ENCODE measurements around the gene INS.

The INS gene

GRCh38 chr11:2202071-2202899, 41.3 kb upstream of the INS start:
- no peak overlapping the region for H3K4me3 ChIP-seq (IDR thresholded peaks at IDR 0.05; ENCODE audit: insufficient read depth, low read depth, low read length)
- no peak overlapping the region for H3K9ac ChIP-seq
- H2AFZ ChIP-seq (ENCODE audit: low read depth), result no peak overlapping the region
- no peaks in the 10 kb centered on the region for H3K79me2 ChIP-seq (ENCODE audit: insufficient read depth, low read depth)
- no peaks in the 10 kb centered on the region for H3K4me1 ChIP-seq (ENCODE audit: low read depth, poor library complexity, severe bottlenecking)
- TF ChIP-seq CTCF (conservative IDR thresholded peaks at IDR 0.05; ENCODE audit: low read depth, low read length), result no peak
- peaks cover 55% of the 10 kb centered on the region for H3K27me3 ChIP-seq (ENCODE audit: insufficient read depth, low read depth)
- H3K36me3 ChIP-seq (ENCODE audit: insufficient read depth), result no peaks in the 10 kb centered on the region
- no peak overlapping the region for H3K4me2 ChIP-seq
- no peaks in the 10 kb centered on the region for H4K20me1 ChIP-seq (ENCODE audit: insufficient read depth)
- no peak overlapping the region for H3K27ac ChIP-seq

DNA sequence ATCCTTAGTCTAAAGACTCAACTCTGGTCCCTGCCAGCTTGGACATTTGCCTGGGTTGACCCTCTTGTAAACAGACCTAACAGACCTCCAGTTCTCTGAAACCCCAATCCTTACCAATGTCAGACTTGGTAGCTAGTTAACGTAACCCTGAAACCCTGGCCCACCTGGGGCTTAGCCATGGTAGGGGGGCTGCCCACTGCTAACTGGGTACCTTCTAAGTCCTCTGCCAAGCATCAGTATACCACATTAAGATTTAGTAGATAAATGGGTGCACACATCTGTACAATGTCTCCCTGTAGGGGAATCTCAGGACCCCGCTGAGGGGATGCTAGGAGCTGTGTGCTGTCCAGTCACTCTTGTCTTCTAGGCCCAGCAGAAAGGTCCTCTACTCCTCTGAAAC, 40.5 kb upstream of the INS start:
- no peaks in the 10 kb centered on the region for H3K79me2 ChIP-seq (ENCODE audit: insufficient read depth, low read depth)
- H3K4me1 ChIP-seq (ENCODE audit: low read depth, poor library complexity, severe bottlenecking), result no peaks in the 10 kb centered on the region
- H3K9ac ChIP-seq, result no peak overlapping the region
- H3K4me3 ChIP-seq (IDR thresholded peaks at IDR 0.05; ENCODE audit: insufficient read depth, low read depth, low read length), result no peak overlapping the region
- no peak overlapping the region for H2AFZ ChIP-seq (ENCODE audit: low read depth)
- no peaks in the 10 kb centered on the region for H3K36me3 ChIP-seq (ENCODE audit: insufficient read depth)
- peaks cover 54% of the 10 kb centered on the region for H3K27me3 ChIP-seq (ENCODE audit: insufficient read depth, low read depth)
- no peak overlapping the region for H3K4me2 ChIP-seq
- H4K20me1 ChIP-seq (ENCODE audit: insufficient read depth), result no peaks in the 10 kb centered on the region
- H3K27ac ChIP-seq, result no peak overlapping the region
- no peak for TF ChIP-seq CTCF (conservative IDR thresholded peaks at IDR 0.05; ENCODE audit: low read depth, low read length)

- Histone ChIP-seq H2AFZ (ENCODE audit: low read depth) (no peak overlapping the region), H3K79me2 (ENCODE audit: insufficient read depth, low read depth) (no peaks in the 10 kb centered on the region), H3K4me2 (no peak overlapping the region), H3K4me3 (IDR thresholded peaks at IDR 0.05; ENCODE audit: insufficient read depth, low read depth, low read length) (no peak overlapping the region), H3K27ac (no peak overlapping the region), H3K4me1 (ENCODE audit: low read depth, poor library complexity, severe bottlenecking) (no peaks in the 10 kb centered on the region), H3K9ac (no peak overlapping the region), H4K20me1 (ENCODE audit: insufficient read depth) (no peaks in the 10 kb centered on the region), H3K36me3 (ENCODE audit: insufficient read depth) (no peaks in the 10 kb centered on the region), H3K27me3 (ENCODE audit: insufficient read depth, low read depth) (peaks cover 51% of the 10 kb centered on the region)
- TF ChIP-seq CTCF (conservative IDR thresholded peaks at IDR 0.05; ENCODE audit: low read depth, low read length), result no peak
These were observed 40.0 kb upstream of the INS start for GRCh38 chr11:2200957-2201519.

GRCh38 chr11:2200536-2200935, 39.5 kb upstream of the INS start:
- Histone ChIP-seq H3K4me2 (no peak overlapping the region), H3K27me3 (ENCODE audit: insufficient read depth, low read depth) (peaks cover 54% of the 10 kb centered on the region), H3K27ac (no peak overlapping the region), H2AFZ (ENCODE audit: low read depth) (no peak overlapping the region), H4K20me1 (ENCODE audit: insufficient read depth) (no peaks in the 10 kb centered on the region), H3K79me2 (ENCODE audit: insufficient read depth, low read depth) (no peaks in the 10 kb centered on the region), H3K36me3 (ENCODE audit: insufficient read depth) (no peaks in the 10 kb centered on the region), H3K4me3 (IDR thresholded peaks at IDR 0.05; ENCODE audit: insufficient read depth, low read depth, low read length) (no peak overlapping the region), H3K9ac (no peak overlapping the region), H3K4me1 (ENCODE audit: low read depth, poor library complexity, severe bottlenecking) (no peaks in the 10 kb centered on the region)
- TF ChIP-seq CTCF (conservative IDR thresholded peaks at IDR 0.05; ENCODE audit: low read depth, low read length), result no peak

Measured in KMS-11 (cell line).